Measurements from ENCODE around the gene MORN2.

GRCh38 chr2:38828460-38828859 is 47.3 kb upstream of the MORN2 start:
- TF ChIP-seq, protein P1, sequence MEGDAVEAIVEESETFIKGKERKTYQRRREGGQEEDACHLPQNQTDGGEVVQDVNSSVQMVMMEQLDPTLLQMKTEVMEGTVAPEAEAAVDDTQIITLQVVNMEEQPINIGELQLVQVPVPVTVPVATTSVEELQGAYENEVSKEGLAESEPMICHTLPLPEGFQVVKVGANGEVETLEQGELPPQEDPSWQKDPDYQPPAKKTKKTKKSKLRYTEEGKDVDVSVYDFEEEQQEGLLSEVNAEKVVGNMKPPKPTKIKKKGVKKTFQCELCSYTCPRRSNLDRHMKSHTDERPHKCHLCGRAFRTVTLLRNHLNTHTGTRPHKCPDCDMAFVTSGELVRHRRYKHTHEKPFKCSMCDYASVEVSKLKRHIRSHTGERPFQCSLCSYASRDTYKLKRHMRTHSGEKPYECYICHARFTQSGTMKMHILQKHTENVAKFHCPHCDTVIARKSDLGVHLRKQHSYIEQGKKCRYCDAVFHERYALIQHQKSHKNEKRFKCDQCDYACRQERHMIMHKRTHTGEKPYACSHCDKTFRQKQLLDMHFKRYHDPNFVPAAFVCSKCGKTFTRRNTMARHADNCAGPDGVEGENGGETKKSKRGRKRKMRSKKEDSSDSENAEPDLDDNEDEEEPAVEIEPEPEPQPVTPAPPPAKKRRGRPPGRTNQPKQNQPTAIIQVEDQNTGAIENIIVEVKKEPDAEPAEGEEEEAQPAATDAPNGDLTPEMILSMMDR (IDR thresholded peaks at IDR 0.05): no peak
- no peak for TF ChIP-seq POLR2A (IDR thresholded peaks at IDR 0.05)

Measured in Peyer's patch (tissue), 4 donors.